ENCODE results near the gene VAV1. TPM values are rescaled to one million over a fixed set of nuclear protein-coding genes. Genes with fewer than 3 reads are reported as not detected.

Gene VAV1
- total RNA-seq, 4 donors from 2014 or later, result 4.0 to 16.2 (median 5.8) TPM

- Histone ChIP-seq H3K9me3 (peaks cover 0 to 27% (median 0%) of the 10 kb centered on the region in 4 donors), H3K27ac (no peak within 1 kb of the TSS), H3K4me3 (no peak within 1 kb of the TSS), H3K36me3 (no peaks in the 10 kb centered on the region), H3K4me1 (no peaks in the 10 kb centered on the region), H3K27me3 (no peaks in the 10 kb centered on the region)
- no peak for TF ChIP-seq POLR2A (IDR thresholded peaks at IDR 0.05)
- TF ChIP-seq CTCF (IDR thresholded peaks at IDR 0.05), result no peak
- TF ChIP-seq EP300 (IDR thresholded peaks at IDR 0.05), result no peak
- 61 to 73% methylated on average over 4 of the region's 4 CpGs for WGBS, 2 donors
- DNase-seq (ENCODE audit: low spot score in 2 of 2), result no peak
Observed at GRCh38 chr19:6887316-6887715, 114.8 kb downstream of the VAV1 start, which contains the start of gene ADGRE1. Gene ADGRE1, plus strand, starts transcription at chr19:6887579. Its CDS starts 30 bp downstream, at chr19:6887609.

DNA sequence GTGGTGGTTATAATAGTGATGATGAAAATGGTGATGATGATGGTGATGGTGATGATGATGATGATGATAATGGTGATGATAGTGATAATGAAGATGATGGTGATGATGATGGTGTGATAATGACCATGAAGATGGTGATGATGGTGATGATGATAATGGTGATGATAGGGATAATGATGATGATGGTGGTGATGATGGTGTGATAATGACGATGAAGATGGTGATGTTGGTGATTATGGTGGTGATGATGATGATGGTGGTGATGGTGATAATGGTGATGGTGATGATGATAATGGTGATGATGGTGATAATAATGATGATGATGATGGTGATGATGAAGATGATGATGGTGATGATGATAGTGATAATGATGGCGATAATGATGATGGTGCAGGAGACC, 116.5 kb downstream of the VAV1 start:
- H3K4me3 ChIP-seq, result no peak overlapping the region
- H3K27ac ChIP-seq, result no peak overlapping the region
- no peak for DNase-seq (ENCODE audit: low spot score in 2 of 2)
- no peak for TF ChIP-seq POLR2A (IDR thresholded peaks at IDR 0.05)
- TF ChIP-seq CTCF (IDR thresholded peaks at IDR 0.05), result no peak
- TF ChIP-seq EP300 (IDR thresholded peaks at IDR 0.05), result no peak
- peaks cover 0 to 27% (median 0%) of the 10 kb centered on the region in 4 donors for H3K9me3 ChIP-seq
- WGBS, 2 donors, result 92 to 94% methylated on average over 2 of the region's 2 CpGs
- H3K4me1 ChIP-seq, result no peaks in the 10 kb centered on the region
- no peaks in the 10 kb centered on the region for H3K36me3 ChIP-seq
- H3K27me3 ChIP-seq, result no peaks in the 10 kb centered on the region

GRCh38 chr19:6890401-6890913, 117.9 kb downstream of the VAV1 start:
- Histone ChIP-seq H3K27me3 (no peaks in the 10 kb centered on the region), H3K36me3 (no peaks in the 10 kb centered on the region), H3K27ac (no peak overlapping the region), H3K4me1 (no peaks in the 10 kb centered on the region), H3K9me3 (peaks cover 0 to 41% (median 0%) of the 10 kb centered on the region in 4 donors), H3K4me3 (no peak overlapping the region)
- TF ChIP-seq EP300 (IDR thresholded peaks at IDR 0.05) (no peak), POLR2A (IDR thresholded peaks at IDR 0.05) (no peak), CTCF (IDR thresholded peaks at IDR 0.05) (no peak)
- no peak for DNase-seq (ENCODE audit: low spot score in 2 of 2)
- 56 to 58% methylated on average over 3 of the region's 3 CpGs for WGBS, 2 donors

GRCh38 chr19:6890938-6891337, 118.4 kb downstream of the VAV1 start:
- no peak for TF ChIP-seq EP300 (IDR thresholded peaks at IDR 0.05)
- Histone ChIP-seq H3K4me3 (no peak overlapping the region), H3K9me3 (peaks cover 0 to 46% (median 0%) of the 10 kb centered on the region in 4 donors), H3K27ac (no peak overlapping the region), H3K27me3 (no peaks in the 10 kb centered on the region), H3K4me1 (no peaks in the 10 kb centered on the region), H3K36me3 (no peaks in the 10 kb centered on the region)
- 68 to 72% methylated on average over 8 of the region's 8 CpGs for WGBS, 2 donors
- no peak for DNase-seq (ENCODE audit: low spot score in 2 of 2)

DNA sequence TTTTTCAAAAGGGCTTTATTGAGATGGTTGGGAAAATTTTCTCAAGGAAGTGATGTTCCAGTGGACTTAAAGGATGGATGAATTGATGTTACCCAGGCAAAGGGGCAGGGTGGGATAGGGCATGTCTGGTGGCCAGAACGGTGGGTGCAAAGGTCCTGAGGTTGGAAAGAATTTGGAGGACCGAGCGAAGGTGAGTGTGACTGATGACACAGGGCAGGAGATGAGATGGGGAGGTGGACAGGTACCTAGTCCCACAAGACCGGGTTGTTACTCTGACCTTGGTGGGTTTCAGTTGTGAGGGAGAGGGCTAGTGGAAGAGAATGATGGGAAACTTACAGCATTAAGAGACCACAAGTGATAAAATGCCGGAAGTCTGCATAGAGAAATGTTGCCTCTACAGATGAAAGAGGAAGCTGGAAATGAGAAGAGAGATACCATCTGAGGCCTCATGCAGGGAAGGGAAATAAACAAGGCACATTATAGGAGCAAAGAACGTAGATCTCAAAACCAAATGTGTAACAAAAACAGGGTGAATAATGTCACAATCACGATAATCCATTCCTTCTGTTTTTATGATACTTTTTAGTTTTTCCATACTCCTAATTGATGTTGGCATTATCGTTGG, 119.4 kb downstream of the VAV1 start:
- H3K4me3 ChIP-seq, result no peak overlapping the region
- H3K9me3 ChIP-seq, result peaks cover 0 to 45% (median 0%) of the 10 kb centered on the region in 4 donors
- TF ChIP-seq EP300 (IDR thresholded peaks at IDR 0.05), result no peak
- no peak for TF ChIP-seq CTCF (IDR thresholded peaks at IDR 0.05)
- TF ChIP-seq POLR2A (IDR thresholded peaks at IDR 0.05), result no peak
- DNase-seq (ENCODE audit: low spot score in 2 of 2), result no peak
- H3K27ac ChIP-seq, result no peak overlapping the region
- no peaks in the 10 kb centered on the region for H3K27me3 ChIP-seq
- H3K36me3 ChIP-seq, result no peaks in the 10 kb centered on the region
- no peaks in the 10 kb centered on the region for H3K4me1 ChIP-seq
- WGBS, 2 donors, result 74 to 80% methylated on average over 8 of the region's 8 CpGs

Measured in tibial nerve (tissue), 4 donors.